Vagina (tissue), 2 donors: Measurements from ENCODE around the gene SLC2A9.

Experiments used
- CTCF ChIP-seq, 3 experiments: fragments of 450-650 bp in 2 of 3; fragments of 200-600 bp in 1 of 3; sonication (generic) in 1 of 3; IDR thresholded peaks; one replicate each; pipeline ENCODE4 v1.5.1; 2017 to 2019; ENCODE audit warnings: antibody characterized with exemption in 3 of 3, mild to moderate bottlenecking in 2 of 3, moderate library complexity in 2 of 3
- POLR2A ChIP-seq, 2 donors: fragments of 450-650 bp; IDR thresholded peaks; one replicate each; pipeline ENCODE4 v1.6.1; 2017; ENCODE audit warnings: antibody characterized with exemption in 2 of 2, mild to moderate bottlenecking in 2 of 2, moderate library complexity in 2 of 2

GRCh38 chr4:9971711-9972110 is 49.6 kb downstream of the SLC2A9 start:
- TF ChIP-seq CTCF (IDR thresholded peaks at IDR 0.05) (no peak), POLR2A (IDR thresholded peaks at IDR 0.05) (no peak)
